Measurements from ENCODE around the gene AHNAK.

The AHNAK gene

GRCh38 chr11:62536301-62536957 lies 10.2 kb downstream of the AHNAK start:
- H3K4ac ChIP-seq (ENCODE audit: low read depth, low read length): no peak overlapping the region
- H4K8ac ChIP-seq (ENCODE audit: low read depth, low read length): no peak overlapping the region
- H3K4me1 ChIP-seq (ENCODE audit: control insufficient read depth, low read depth, low read length): no peaks in the 10 kb centered on the region
- no peak overlapping the region for H3K27ac ChIP-seq (ENCODE audit: low read depth, low read length)
- peaks cover 13% of the 10 kb centered on the region for H3K79me1 ChIP-seq (ENCODE audit: low read length)
- H3K9ac ChIP-seq (ENCODE audit: low read length): no peak overlapping the region
- H3K56ac ChIP-seq (ENCODE audit: low read length): no peak overlapping the region
- H3K23ac ChIP-seq (ENCODE audit: low read length): no peak overlapping the region
- H3K79me2 ChIP-seq (ENCODE audit: control insufficient read depth, insufficient read depth, low read length): peaks cover 26% of the 10 kb centered on the region
- H3K18ac ChIP-seq (ENCODE audit: low read length): no peak overlapping the region
- H4K5ac ChIP-seq (ENCODE audit: low read length): no peak overlapping the region
- H3K36me3 ChIP-seq (ENCODE audit: control insufficient read depth, insufficient read depth, low read length): peaks cover 7% of the 10 kb centered on the region
- no peak overlapping the region for H3K4me3 ChIP-seq (ENCODE audit: low read length)
- H2BK15ac ChIP-seq (replicated peaks; ENCODE audit: low read depth): no peak overlapping the region
- no peak for DNase-seq
- H2AK5ac ChIP-seq (ENCODE audit: low read length): no peak overlapping the region
- no peaks in the 10 kb centered on the region for H3K27me3 ChIP-seq (ENCODE audit: insufficient read depth, low read length, poor library complexity)
- H2BK5ac ChIP-seq (ENCODE audit: low read length): no peak overlapping the region
- H2BK120ac ChIP-seq (ENCODE audit: low read depth, low read length): no peak overlapping the region
- WGBS (ENCODE audit: extremely low coverage, insufficient coverage, low lambda C conversion rate): no CpG with 5 or more reads among the region's 21 CpGs
- no peak overlapping the region for H3K4me2 ChIP-seq (ENCODE audit: low read length)

DNA sequence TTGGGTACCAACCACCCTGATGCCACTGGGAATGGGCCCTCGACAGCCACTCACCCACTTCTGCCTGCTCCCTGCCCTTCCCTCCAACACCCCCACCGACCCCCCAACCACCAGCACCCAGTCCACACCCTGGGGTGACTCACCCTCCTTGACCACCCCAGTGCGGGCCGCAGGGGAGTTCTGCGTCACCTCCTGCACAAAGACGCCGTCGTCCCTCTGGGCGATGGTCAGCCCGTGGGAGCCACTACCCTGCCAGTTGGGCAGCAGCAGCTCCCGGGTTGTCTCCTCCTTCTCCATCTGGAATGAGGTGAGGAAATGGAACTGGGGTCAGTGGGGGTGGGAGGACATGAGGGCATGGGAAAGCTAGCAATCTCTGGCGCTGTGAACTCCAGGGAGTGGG lies 10.8 kb downstream of the AHNAK start:
- Histone ChIP-seq H2BK5ac (ENCODE audit: low read length) (no peak overlapping the region), H3K27me3 (ENCODE audit: insufficient read depth, low read length, poor library complexity) (no peaks in the 10 kb centered on the region), H2AK5ac (ENCODE audit: low read length) (no peak overlapping the region), H3K4me2 (ENCODE audit: low read length) (no peak overlapping the region), H3K23ac (ENCODE audit: low read length) (no peak overlapping the region), H2BK120ac (ENCODE audit: low read depth, low read length) (no peak overlapping the region), H3K56ac (ENCODE audit: low read length) (no peak overlapping the region), H3K18ac (ENCODE audit: low read length) (no peak overlapping the region), H2BK15ac (replicated peaks; ENCODE audit: low read depth) (no peak overlapping the region), H3K79me2 (ENCODE audit: control insufficient read depth, insufficient read depth, low read length) (peaks cover 20% of the 10 kb centered on the region), H4K8ac (ENCODE audit: low read depth, low read length) (no peak overlapping the region), H3K4ac (ENCODE audit: low read depth, low read length) (no peak overlapping the region), H3K4me1 (ENCODE audit: control insufficient read depth, low read depth, low read length) (no peaks in the 10 kb centered on the region), H3K79me1 (ENCODE audit: low read length) (peaks cover 8% of the 10 kb centered on the region), H3K4me3 (ENCODE audit: low read length) (no peak overlapping the region), H3K27ac (ENCODE audit: low read depth, low read length) (no peak overlapping the region), H4K5ac (ENCODE audit: low read length) (no peak overlapping the region), H3K9ac (ENCODE audit: low read length) (no peak overlapping the region), H3K36me3 (ENCODE audit: control insufficient read depth, insufficient read depth, low read length) (peaks cover 7% of the 10 kb centered on the region)
- WGBS (ENCODE audit: extremely low coverage, insufficient coverage, low lambda C conversion rate): no CpG with 5 or more reads among the region's 12 CpGs
- no peak for DNase-seq

- Histone ChIP-seq H3K18ac (ENCODE audit: low read length) (no peak overlapping the region), H3K23ac (ENCODE audit: low read length) (no peak overlapping the region), H3K4me1 (ENCODE audit: control insufficient read depth, low read depth, low read length) (no peaks in the 10 kb centered on the region), H3K79me2 (ENCODE audit: control insufficient read depth, insufficient read depth, low read length) (peaks cover 14% of the 10 kb centered on the region), H3K27ac (ENCODE audit: low read depth, low read length) (no peak overlapping the region), H2AK5ac (ENCODE audit: low read length) (no peak overlapping the region), H3K27me3 (ENCODE audit: insufficient read depth, low read length, poor library complexity) (no peaks in the 10 kb centered on the region), H3K4me2 (ENCODE audit: low read length) (no peak overlapping the region), H3K79me1 (ENCODE audit: low read length) (peaks cover 8% of the 10 kb centered on the region), H3K36me3 (ENCODE audit: control insufficient read depth, insufficient read depth, low read length) (peaks cover 7% of the 10 kb centered on the region), H4K5ac (ENCODE audit: low read length) (no peak overlapping the region), H2BK120ac (ENCODE audit: low read depth, low read length) (no peak overlapping the region), H3K56ac (ENCODE audit: low read length) (no peak overlapping the region), H3K9ac (ENCODE audit: low read length) (no peak overlapping the region), H3K4me3 (ENCODE audit: low read length) (no peak overlapping the region), H2BK15ac (replicated peaks; ENCODE audit: low read depth) (no peak overlapping the region), H4K8ac (ENCODE audit: low read depth, low read length) (no peak overlapping the region), H3K4ac (ENCODE audit: low read depth, low read length) (no peak overlapping the region), H2BK5ac (ENCODE audit: low read length) (no peak overlapping the region)
- WGBS (ENCODE audit: extremely low coverage, insufficient coverage, low lambda C conversion rate): no CpG with 5 or more reads among the region's 19 CpGs
- no peak for DNase-seq
These were observed 11.6 kb downstream of the AHNAK start for GRCh38 chr11:62534779-62535545.

DNA sequence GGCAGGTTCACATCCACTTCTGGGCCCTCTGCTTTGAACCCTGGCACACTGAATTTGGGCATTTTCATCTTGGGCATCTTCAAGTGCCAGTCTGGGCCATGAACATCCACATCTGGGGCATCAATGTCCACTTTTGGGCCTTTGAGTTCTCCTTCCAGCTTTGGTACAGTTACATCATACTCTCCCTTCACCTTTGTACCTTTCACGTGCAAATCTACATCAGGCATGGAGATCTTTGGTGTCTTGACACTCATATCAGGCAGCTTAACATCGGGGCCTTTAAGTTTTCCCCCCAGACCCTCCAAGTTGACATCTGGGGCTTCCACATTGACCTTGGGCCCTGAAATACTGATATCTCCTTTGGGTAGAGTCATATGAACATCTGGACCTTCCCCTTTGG lies 14.5 kb downstream of the AHNAK start:
- H3K79me1 ChIP-seq (ENCODE audit: low read length): no peaks in the 10 kb centered on the region
- no CpG with 5 or more reads among the region's 2 CpGs for WGBS (ENCODE audit: extremely low coverage, insufficient coverage, low lambda C conversion rate)
- H2BK120ac ChIP-seq (ENCODE audit: low read depth, low read length): no peak overlapping the region
- no peak overlapping the region for H4K5ac ChIP-seq (ENCODE audit: low read length)
- H3K4me1 ChIP-seq (ENCODE audit: control insufficient read depth, low read depth, low read length): no peaks in the 10 kb centered on the region
- H3K79me2 ChIP-seq (ENCODE audit: control insufficient read depth, insufficient read depth, low read length): no peaks in the 10 kb centered on the region
- no peak overlapping the region for H2BK15ac ChIP-seq (replicated peaks; ENCODE audit: low read depth)
- no peaks in the 10 kb centered on the region for H3K27me3 ChIP-seq (ENCODE audit: insufficient read depth, low read length, poor library complexity)
- DNase-seq: no peak
- H2BK5ac ChIP-seq (ENCODE audit: low read length): no peak overlapping the region
- H3K23ac ChIP-seq (ENCODE audit: low read length): no peak overlapping the region
- H3K9ac ChIP-seq (ENCODE audit: low read length): no peak overlapping the region
- no peak overlapping the region for H3K56ac ChIP-seq (ENCODE audit: low read length)
- no peak overlapping the region for H3K4me2 ChIP-seq (ENCODE audit: low read length)
- peaks cover 8% of the 10 kb centered on the region for H3K36me3 ChIP-seq (ENCODE audit: control insufficient read depth, insufficient read depth, low read length)
- no peak overlapping the region for H3K27ac ChIP-seq (ENCODE audit: low read depth, low read length)
- H2AK5ac ChIP-seq (ENCODE audit: low read length): no peak overlapping the region
- no peak overlapping the region for H3K4me3 ChIP-seq (ENCODE audit: low read length)
- no peak overlapping the region for H3K4ac ChIP-seq (ENCODE audit: low read depth, low read length)
- no peak overlapping the region for H4K8ac ChIP-seq (ENCODE audit: low read depth, low read length)
- H3K18ac ChIP-seq (ENCODE audit: low read length): no peak overlapping the region

DNA sequence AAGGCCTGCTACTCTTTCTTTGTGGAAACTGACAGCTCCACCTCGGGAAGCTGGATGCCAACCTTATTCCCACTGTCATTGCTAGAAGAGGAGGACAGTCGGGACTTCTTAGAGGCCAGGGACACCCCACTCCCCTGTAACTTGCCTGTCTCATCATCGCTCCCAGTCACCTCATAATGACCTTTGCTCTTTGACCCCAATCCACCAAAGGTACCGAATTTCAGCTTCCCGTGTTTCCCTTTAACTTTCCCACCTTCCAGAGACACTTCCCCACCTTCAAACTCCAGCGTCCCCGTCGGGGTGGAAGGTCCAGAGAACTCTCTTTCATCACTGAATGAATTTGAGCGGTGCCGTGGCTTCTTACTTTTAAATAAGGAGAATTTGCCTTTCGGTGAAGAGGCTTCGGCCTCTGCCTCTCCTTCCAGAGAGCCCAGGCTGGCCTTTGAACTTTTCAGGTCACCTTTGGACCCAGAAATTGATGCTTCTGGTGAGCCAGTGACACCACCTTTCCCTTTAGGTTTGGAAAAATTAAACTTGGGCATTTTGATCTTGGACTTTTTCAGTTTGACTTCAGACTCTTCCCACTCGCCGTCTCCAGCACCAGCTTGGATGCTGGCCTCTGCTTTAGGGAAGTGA lies 29.8 kb downstream of the AHNAK start:
- Histone ChIP-seq H2BK5ac (ENCODE audit: low read length) (no peak overlapping the region), H3K18ac (ENCODE audit: low read length) (no peak overlapping the region), H3K9ac (ENCODE audit: low read length) (no peak overlapping the region), H2AK5ac (ENCODE audit: low read length) (no peak overlapping the region), H3K23ac (ENCODE audit: low read length) (no peak overlapping the region), H3K36me3 (ENCODE audit: control insufficient read depth, insufficient read depth, low read length) (peaks cover 2% of the 10 kb centered on the region), H3K4ac (ENCODE audit: low read depth, low read length) (no peak overlapping the region), H3K56ac (ENCODE audit: low read length) (no peak overlapping the region), H3K4me3 (ENCODE audit: low read length) (no peak overlapping the region), H4K8ac (ENCODE audit: low read depth, low read length) (no peak overlapping the region), H3K79me2 (ENCODE audit: control insufficient read depth, insufficient read depth, low read length) (no peaks in the 10 kb centered on the region), H3K4me2 (ENCODE audit: low read length) (no peak overlapping the region), H2BK15ac (replicated peaks; ENCODE audit: low read depth) (no peak overlapping the region), H3K4me1 (ENCODE audit: control insufficient read depth, low read depth, low read length) (no peaks in the 10 kb centered on the region), H3K27me3 (ENCODE audit: insufficient read depth, low read length, poor library complexity) (no peaks in the 10 kb centered on the region), H2BK120ac (ENCODE audit: low read depth, low read length) (no peak overlapping the region), H4K5ac (ENCODE audit: low read length) (no peak overlapping the region), H3K27ac (ENCODE audit: low read depth, low read length) (no peak overlapping the region), H3K79me1 (ENCODE audit: low read length) (no peaks in the 10 kb centered on the region)
- DNase-seq: no peak
- no CpG with 5 or more reads among the region's 14 CpGs for WGBS (ENCODE audit: extremely low coverage, insufficient coverage, low lambda C conversion rate)
